Glomerular visceral epithelial cell (primary cell): Measurements from ENCODE around the gene UHMK1.
"Not testable (repeated sequence)": the region's sequence is repeated elsewhere in the genome, so short reads cannot be mapped to it uniquely, and the experiment has no call there.

Source experiments
- DNase-seq: peaks from one replicate; pipeline ENCODE4 v3.0.0-alpha.2; 2016; ENCODE audit errors: extremely low spot score

The UHMK1 gene

GRCh38 chr1:162565460-162565859 lies 67.8 kb downstream of the UHMK1 start:
- no peak for DNase-seq

- no peak for DNase-seq
These were observed 69.3 kb downstream of the UHMK1 start for GRCh38 chr1:162566870-162567269.

- no peak for DNase-seq
These were observed 71.2 kb downstream of the UHMK1 start for GRCh38 chr1:162568802-162569201.

GRCh38 chr1:162570718-162571117 lies 73.1 kb downstream of the UHMK1 start:
- DNase-seq = no peak

GRCh38 chr1:162571121-162571520 lies 73.5 kb downstream of the UHMK1 start:
- not testable (repeated sequence) for DNase-seq

- no peak for DNase-seq
These were observed 74.1 kb downstream of the UHMK1 start for GRCh38 chr1:162571696-162572095.

GRCh38 chr1:162573136-162573535 lies 75.5 kb downstream of the UHMK1 start:
- DNase-seq = no peak

GRCh38 chr1:162578071-162578700 lies 80.6 kb downstream of the UHMK1 start:
- no peak for DNase-seq

- no peak for DNase-seq
These were observed 81.3 kb downstream of the UHMK1 start for GRCh38 chr1:162578936-162579335.
